CD4-positive, alpha-beta T cell treated with Interferon gamma for 1 hour (primary cell): ENCODE data around the gene STK35.

Experiments
- DNase-seq: peaks from one replicate; pipeline ENCODE4 v3.0.0-alpha.2; 2020

The STK35 gene

GRCh38 chr20:2137552-2138201, 36.0 kb downstream of the STK35 start:
- no peak for DNase-seq

- DNase-seq, result no peak
Measured at GRCh38 chr20:2138396-2138795, 36.8 kb downstream of the STK35 start.

- no peak for DNase-seq
Measured at GRCh38 chr20:2139250-2139649, 37.6 kb downstream of the STK35 start.

DNA sequence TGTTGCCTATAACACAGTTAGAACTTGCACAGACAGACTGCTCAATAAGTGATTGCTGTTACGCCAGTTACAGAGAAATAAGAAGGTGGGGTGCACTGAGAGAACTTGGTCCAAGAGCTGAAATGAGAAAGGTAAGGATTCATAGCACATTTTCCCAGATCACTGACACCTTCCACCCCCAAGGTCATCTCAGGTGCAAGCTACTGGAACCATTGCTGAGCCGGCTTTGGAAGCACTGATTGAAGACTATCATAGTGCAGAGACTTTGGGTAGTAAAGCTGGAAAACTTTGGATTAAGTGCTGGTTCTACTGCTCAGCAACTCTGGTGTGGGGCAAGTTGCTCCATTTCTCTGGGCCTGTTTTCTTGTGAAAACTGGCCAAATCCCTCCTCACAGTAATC, 38.1 kb downstream of the STK35 start:
- DNase-seq, result no peak

- no peak for DNase-seq
Measured at GRCh38 chr20:2140561-2140960, 38.9 kb downstream of the STK35 start.

DNA sequence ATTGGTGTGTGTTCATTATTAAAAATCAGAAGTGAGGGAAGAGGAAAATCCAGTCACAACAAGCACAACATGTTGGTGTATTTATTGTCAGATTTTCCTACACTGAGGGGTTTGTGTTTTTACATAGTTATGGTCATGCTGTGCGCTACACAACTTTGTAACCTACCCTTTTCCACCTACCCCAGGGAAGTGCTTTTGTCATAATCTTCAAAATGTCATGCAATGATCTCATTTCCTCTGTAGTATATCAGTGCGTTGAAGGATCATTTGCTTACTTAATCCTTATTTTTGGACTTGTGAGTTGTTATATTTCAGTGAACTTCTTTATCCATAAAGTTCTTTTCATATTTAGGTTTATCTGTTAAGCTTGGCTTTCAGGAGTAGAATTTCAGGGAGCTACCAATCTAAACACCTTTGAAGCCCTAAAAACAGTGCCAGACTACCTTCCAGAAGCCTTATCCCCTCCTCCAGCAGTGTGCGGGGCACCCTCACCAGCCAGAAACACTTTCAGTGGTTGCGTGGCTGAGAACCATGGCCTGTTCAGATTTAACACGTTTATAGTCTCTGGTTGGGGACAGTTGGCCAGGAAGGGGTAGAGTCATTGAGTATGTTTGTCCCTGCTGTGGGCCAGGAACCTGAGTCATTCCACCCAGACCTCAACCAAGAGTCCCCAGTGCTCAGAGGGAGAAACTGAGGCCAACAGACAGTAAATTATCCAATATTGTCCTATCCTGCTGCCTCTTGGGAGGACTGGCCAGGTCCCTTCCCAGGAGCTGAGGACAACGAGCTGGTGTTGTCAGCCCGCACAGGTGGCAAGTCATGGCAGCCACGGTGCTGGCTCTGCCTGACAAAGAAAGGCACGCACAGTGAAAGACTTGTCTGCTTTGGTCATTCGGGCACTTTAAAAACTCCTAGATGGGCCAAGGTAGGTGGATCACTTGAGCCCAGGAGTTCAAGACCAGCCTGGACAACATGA, 40.3 kb downstream of the STK35 start:
- DNase-seq, result no peak

DNA sequence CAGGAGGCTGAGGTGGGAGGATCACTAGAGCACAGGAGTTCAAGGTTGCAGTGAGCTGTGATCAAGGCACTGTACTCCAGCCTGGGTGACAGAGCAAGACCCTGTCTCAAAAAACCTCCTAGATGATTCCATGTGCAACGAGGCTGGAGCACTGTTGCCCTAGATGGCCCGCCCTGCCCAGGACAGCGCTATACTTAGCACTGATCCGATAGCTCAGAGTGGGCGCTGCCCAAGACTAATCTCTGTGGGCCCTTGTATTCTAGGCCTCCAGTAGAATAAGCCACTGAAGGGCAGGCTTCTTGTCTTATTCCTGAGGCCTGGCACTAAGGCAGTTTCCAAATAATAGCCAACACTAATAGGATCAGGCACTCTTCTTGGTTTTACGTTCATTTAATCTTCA, 41.0 kb downstream of the STK35 start:
- no peak for DNase-seq

- DNase-seq, result no peak
Measured at GRCh38 chr20:2143594-2143993, 42.0 kb downstream of the STK35 start.

GRCh38 chr20:2144850-2145249, 43.2 kb downstream of the STK35 start:
- no peak for DNase-seq

DNA sequence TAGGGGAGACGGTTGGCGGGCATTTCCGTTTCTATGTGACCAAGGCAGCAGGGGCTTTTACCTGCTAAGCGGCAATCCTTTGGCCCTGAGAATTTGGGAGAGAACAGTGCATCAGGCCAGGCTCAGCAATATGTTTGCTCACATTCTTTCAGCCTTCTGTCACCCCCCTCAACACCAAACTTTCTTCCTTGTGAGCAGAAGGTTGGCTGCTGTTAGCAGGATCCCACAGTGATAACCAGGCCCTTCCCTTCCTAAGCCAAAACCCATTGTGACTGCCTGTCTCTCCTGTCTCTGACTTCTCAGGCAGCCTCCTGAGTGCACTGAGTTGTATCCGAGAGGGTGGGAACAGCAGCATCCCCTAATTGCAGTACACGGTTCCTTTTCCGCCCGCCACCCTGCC, 43.7 kb downstream of the STK35 start:
- DNase-seq, result no peak

- no peak for DNase-seq
Measured at GRCh38 chr20:2146080-2146867, 44.6 kb downstream of the STK35 start.

DNA sequence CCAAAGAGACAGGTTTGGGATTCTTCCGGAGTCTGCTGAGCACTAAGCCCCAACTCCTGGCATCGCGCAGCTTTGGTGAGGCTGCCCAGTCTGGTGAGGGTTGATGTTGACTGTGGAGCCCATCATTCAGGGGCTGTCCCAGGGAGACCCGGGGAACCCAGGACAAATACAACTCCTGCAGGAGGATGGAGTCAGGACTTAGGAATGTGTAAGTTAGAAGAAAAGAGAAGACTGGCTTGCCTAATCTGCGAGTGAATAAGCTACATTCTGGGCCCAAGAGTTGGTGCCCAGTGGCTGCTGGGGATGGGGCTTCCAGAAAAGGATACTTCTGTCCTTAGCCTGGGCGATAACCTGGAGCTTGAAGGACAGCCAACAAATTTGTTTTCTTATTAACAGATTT, 47.9 kb downstream of the STK35 start:
- DNase-seq, result no peak

GRCh38 chr20:2150660-2151059, 49.0 kb downstream of the STK35 start:
- no peak for DNase-seq

DNA sequence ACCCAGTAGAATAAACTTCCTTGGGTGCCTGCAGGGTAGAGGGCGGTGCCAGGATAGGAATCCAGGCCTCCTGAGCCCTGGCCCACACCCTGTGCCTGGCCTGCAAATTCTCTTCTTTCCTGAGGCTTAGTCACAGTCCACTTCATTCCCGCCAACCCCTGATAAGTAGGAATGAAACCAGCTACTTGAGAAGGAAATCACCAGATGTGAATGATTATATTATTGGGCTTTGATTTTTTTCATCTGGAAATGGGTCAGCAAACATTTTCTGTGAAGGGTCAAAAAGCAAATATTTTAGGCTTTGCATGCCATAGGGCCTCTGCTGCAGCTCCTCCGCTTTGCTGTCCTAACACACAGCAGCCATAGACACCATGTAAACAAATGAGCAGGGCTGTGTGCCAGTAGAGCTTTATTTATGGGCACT, 50.2 kb downstream of the STK35 start:
- no peak for DNase-seq

- DNase-seq, result no peak
Measured at GRCh38 chr20:2152317-2152716, 50.7 kb downstream of the STK35 start.

DNA sequence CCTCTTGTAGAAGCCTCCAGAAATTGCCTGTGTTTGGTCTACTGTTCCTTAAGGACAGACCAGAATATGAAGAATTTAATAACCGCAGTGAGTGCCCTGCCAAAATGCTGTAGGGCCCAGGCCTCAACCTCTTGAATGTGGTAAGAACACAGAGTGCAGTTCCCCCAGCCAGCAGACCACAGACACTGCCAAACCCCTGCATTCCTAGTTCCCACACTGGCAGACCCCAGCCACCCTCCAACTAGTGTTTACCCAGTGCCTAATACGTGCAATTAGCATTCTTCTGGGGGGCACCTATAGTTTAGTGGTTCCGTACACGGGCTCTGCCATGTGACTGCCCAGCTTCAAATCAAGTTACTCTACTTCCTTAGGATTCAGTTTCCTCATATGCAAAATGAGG, 51.7 kb downstream of the STK35 start:
- no peak for DNase-seq

DNA sequence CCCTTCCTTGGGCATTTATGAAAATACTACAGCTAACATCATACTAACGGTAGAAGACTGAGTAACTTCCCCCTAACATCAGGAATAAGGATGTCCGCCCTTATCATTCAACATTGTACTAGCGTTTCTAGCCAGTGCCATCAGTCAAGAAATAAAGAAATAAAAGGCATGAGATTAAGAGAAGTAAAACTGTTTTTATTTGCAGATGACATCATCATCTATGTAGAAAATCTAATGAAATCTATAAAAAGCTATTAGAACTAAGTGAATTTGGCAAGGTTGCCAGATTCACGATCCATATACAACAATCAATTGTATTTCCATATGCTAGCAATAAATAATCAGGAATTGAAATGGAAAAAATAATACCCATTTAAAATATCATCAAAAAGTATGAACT, 54.6 kb downstream of the STK35 start:
- no peak for DNase-seq

GRCh38 chr20:2156666-2157624, 55.3 kb downstream of the STK35 start:
- no peak for DNase-seq

DNA sequence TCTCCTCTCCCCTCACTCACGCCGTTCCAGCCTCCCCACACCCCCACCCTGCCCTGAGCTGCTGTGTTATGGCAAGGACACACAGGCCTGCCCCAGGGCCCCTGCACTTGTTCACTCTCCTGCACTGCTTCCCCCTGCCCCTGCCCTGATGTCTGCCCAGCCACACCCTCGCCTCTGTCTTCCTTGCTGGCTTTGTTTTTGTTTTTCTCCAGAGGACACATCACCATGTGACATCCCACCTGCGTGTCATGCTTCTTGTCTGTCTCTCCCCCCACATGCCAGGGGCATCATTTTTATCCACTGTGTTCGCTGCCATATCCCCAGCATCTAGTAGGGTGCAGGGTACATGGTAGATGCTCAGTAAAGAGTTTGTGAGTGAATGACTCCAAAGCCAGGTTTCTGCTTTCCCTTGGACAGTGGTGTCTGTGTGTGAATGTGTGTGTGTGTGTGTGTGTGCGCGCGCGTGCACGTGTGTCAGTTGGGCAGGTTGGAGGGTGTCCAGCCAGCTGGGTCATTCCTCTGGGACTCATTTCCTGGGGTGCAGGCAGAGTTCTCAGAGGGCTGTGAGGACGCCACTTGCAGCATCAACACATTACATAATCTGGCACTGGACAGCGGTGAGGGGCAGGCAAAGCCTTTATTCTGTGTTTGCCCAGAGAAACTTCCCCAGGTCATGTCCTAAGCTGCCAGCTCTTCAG, 60.6 kb downstream of the STK35 start:
- DNase-seq, result no peak

DNA sequence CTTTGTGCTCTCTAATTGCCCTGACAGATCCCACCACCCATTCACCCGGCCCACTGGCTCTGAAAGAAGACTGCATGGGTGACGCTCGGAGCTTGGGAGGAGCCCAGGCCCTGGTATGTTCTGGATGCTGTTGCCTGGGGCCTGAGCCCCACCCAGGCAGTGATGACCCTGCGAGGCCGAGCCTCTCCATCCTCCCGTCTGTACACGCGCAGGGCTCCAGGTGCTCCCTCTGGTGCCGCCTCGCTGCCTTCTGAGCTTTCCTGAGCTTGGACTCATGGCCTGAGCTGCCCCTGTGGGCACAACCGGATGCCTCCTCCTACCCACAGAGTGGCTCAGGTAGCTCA, 61.2 kb downstream of the STK35 start:
- no peak for DNase-seq

DNA sequence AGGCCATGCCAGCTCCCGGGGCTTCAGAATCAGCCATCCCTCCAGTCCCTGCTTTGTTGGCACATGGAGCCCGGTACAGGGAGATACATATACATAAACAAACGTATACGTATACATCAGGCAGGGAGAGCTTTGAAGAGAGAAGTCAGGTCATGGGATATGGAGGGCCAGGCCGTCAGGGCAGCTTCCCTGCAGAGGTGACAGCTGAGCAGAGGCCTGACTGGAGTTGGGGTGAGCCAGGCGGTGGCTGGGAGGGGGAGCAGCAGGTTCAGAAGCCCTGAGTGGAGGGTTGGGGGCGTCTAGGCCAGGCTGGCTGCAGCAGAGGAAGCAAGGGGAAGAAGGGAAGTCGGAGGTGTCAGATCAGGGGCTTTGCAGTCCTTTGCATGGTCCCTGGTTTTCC, 61.7 kb downstream of the STK35 start:
- DNase-seq, result no peak

DNA sequence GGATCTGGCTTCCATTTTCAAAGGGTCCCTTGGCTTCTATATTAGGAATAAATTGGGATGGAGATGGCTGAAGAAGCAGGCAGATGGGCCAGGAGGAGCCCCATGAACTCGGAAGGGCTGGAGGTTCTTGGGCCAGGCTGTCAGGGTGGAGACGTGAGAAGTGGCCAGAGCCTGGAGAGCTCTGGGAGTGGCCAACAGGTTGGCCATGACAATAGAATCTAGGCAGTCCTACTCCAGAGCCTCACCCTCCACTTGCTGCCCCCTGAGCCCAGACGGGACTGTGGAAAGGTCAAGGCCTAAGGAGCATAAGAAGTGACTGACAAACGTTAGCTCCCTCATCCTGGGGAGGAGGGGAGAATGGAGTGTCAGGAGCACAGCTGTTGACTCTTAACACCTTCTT, 62.1 kb downstream of the STK35 start:
- no peak for DNase-seq
